Measurements from ENCODE around the gene GCSH. TPM values are rescaled to one million over a fixed set of nuclear protein-coding genes. Genes with fewer than 3 reads are reported as not detected.
"Not testable (repeated sequence)": the region's sequence is repeated elsewhere in the genome, so short reads cannot be mapped to it uniquely, and the experiment has no call there.

Gene GCSH
- 7.0 TPM for total RNA-seq

- DNase-seq (ENCODE audit: low read depth in 2 of 3, low spot score in 2 of 3) = peak; percentile 92 to 99 (median 99)
These were observed at the start of gene GCSH for GRCh38 chr16:81095953-81096714. GCSH (minus strand) TSS chr16:81096395; CDS start chr16:81096278, 117 bp downstream.

GRCh38 chr16:81143921-81144471 lies 47.8 kb upstream of the GCSH start:
- DNase-seq (ENCODE audit: low read depth in 2 of 3, low spot score in 2 of 3) = no peak

GRCh38 chr16:81142864-81143263 lies 46.7 kb upstream of the GCSH start:
- DNase-seq (ENCODE audit: low read depth in 2 of 3, low spot score in 2 of 3) = no peak

- DNase-seq (ENCODE audit: low read depth in 2 of 3, low spot score in 2 of 3) = no peak
These were observed 45.0 kb upstream of the GCSH start for GRCh38 chr16:81140930-81141780.

- no peak for DNase-seq (ENCODE audit: low read depth in 2 of 3, low spot score in 2 of 3)
These were observed 42.8 kb upstream of the GCSH start for GRCh38 chr16:81138831-81139557.

GRCh38 chr16:81137754-81138153 lies 41.6 kb upstream of the GCSH start:
- DNase-seq (ENCODE audit: low read depth in 2 of 3, low spot score in 2 of 3) = no peak

- no peak for DNase-seq (ENCODE audit: low read depth in 2 of 3, low spot score in 2 of 3)
These were observed 40.5 kb upstream of the GCSH start for GRCh38 chr16:81136390-81137335.

GRCh38 chr16:81130126-81130525 lies 33.9 kb upstream of the GCSH start:
- no peak for DNase-seq (ENCODE audit: low read depth in 2 of 3, low spot score in 2 of 3)

- no peak for DNase-seq (ENCODE audit: low read depth in 2 of 3, low spot score in 2 of 3)
These were observed 32.7 kb upstream of the GCSH start for GRCh38 chr16:81128726-81129524.

GRCh38 chr16:81127051-81127450 lies 30.9 kb upstream of the GCSH start:
- no peak for DNase-seq (ENCODE audit: low read depth in 2 of 3, low spot score in 2 of 3)

- DNase-seq (ENCODE audit: low read depth in 2 of 3, low spot score in 2 of 3) = no peak
These were observed 27.1 kb upstream of the GCSH start for GRCh38 chr16:81123092-81123852.

GRCh38 chr16:81121474-81121990 lies 25.3 kb upstream of the GCSH start:
- DNase-seq (ENCODE audit: low read depth in 2 of 3, low spot score in 2 of 3) = no peak

- DNase-seq (ENCODE audit: low read depth in 2 of 3, low spot score in 2 of 3) = no peak
These were observed 21.2 kb upstream of the GCSH start for GRCh38 chr16:81117436-81117835.

GRCh38 chr16:81116285-81116684 lies 20.1 kb upstream of the GCSH start:
- no peak for DNase-seq (ENCODE audit: low read depth in 2 of 3, low spot score in 2 of 3)

GRCh38 chr16:81112453-81112852 lies 16.3 kb upstream of the GCSH start:
- DNase-seq (ENCODE audit: low read depth in 2 of 3, low spot score in 2 of 3) = no peak

- DNase-seq (ENCODE audit: low read depth in 2 of 3, low spot score in 2 of 3) = not testable (repeated sequence)
These were observed 13.1 kb upstream of the GCSH start for GRCh38 chr16:81109274-81109673.

GRCh38 chr16:81107511-81107910 lies 11.3 kb upstream of the GCSH start:
- DNase-seq (ENCODE audit: low read depth in 2 of 3, low spot score in 2 of 3) = no peak

All from hematopoietic multipotent progenitor cell (in vitro differentiated cells).